GM19467 (cell line): ENCODE measurements around the gene PSMB2.
A peak's percentile ranks its signal among the peaks of the same experiment; 100 is the strongest.

Experiments
- ATAC-seq: cut with Tn5 transposase; IDR thresholded peaks from one replicate; pipeline ENCODE4 v1.9.1; 2021; ENCODE audit warnings: mild to moderate bottlenecking, moderate library complexity; ENCODE audit not compliant: unreplicated experiment

Gene PSMB2

DNA sequence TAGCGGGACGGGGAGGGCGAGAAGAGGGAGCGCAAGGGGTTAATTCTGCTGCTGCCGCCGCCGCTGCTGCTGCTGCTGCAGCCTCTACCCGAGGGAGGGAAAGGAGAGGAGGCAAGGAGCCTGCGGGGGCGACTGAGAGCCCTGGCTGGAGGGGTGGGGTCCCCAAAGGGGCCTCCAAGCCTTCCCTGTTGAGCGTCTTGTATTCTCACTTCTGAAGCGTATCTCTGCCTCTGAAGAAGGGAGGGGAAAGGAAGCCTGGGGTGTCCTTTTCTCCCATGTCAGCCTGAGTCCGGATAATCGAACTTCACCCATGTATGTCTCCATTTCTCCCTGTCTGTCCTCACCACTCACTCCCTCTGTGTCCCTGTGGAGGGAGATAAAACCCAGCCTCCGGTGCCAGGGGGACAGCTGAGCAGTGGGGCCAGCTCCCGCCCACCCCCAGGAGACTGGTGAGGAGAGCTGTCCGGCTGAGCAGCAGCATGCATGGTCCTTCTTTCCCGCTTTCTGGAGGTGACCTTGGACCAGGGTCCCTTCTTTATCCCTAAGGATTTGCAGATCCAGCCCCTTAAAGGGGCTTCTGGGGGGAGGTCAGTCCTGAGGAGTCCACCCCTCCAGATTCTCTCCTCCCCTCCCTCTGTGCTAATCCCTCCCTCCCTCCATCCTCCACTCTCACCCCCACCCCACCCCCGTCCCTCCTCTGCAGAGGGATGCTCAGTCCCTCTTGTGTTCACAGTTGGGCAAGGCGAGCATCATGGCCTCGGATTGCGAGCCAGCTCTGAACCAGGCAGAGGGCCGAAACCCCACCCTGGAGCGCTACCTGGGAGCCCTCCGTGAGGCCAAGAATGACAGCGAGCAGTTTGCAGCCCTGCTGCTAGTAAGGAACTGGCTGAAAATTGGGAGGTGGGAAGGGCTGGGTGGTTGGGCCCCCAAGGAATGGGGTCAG, 82.7 kb downstream of the PSMB2 start:
- no peak for ATAC-seq

DNA sequence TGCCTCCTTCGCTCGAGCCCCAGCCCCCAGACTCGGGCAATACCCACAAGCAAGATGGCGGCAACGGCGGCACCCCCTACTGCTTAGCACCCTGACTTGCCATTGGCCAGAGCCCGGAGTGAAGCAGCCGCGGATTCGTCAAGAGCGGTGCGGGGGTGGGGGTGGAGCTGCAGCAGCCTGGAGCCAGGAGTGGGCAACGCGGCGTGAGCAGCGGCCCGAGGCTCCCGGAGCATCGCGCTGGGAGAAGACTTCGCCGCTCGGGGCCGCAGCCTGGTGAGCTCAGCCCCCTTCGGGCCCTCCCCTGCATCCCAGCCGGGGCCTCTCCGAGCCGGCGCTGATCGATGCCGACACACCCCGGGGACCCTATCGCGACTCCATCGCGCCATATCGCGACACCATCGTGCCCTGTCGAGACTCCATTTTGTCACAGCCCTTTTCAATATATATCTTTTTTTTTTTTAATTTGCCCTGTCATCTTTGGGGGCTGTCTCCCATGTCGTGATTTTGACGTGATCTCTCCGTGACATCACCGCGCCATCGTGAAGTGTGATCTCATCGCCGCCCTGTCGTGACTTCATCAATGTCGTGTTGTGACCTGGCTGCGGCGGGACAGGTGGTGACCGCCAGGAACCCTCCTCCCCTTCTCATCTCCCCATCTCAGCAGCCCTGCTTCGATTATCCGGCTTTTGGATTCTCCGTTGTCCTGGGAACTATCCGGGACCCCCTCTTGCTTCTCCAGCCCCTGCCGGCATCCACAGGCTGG, 83.5 kb downstream of the PSMB2 start, which contains the start of gene NCDN:
NCDN (plus strand) TSS at position 189 of the 763 bp plus-strand sequence; CDS start at position 581, 392 bp downstream.
- peak; percentile 73 for ATAC-seq

DNA sequence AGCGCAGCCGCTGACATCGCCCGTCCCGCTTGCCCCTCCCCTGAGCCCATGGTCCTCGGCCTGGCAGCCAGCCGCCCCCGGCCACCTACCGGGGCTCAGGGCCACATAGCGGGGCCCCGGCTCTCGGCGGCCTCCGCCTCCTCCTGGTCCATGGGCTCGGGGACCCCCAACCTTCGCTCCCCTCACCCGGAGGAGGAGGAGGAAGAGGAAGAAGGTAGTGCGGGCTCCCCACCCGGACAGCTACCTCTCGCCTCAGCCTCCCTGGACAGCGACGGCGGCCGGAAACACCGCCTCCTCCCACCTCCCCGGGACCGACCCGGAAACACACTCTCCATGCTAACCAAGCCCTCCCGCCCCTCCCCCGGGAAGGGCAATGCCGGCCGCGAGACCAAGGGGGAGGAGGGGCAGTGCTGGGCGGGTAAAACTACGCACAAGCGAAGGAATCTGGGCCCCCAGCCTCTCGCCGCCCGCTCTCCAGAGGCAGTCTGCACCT, 84.2 kb downstream of the PSMB2 start, which contains the start of gene KIAA0319L:
KIAA0319L (minus strand) TSS at position 286 of the 493 bp plus-strand sequence. CDS start 2,912 bp downstream, outside the sequence.
- peak; percentile 70 for ATAC-seq

- no peak for ATAC-seq
These were observed 84.7 kb downstream of the PSMB2 start for GRCh38 chr1:35556484-35557117.

GRCh38 chr1:35555601-35556477, 85.5 kb downstream of the PSMB2 start:
- no peak for ATAC-seq

- no peak for ATAC-seq
These were observed 86.1 kb downstream of the PSMB2 start for GRCh38 chr1:35555212-35555584.

- no peak for ATAC-seq
These were observed 86.8 kb downstream of the PSMB2 start for GRCh38 chr1:35554266-35555211.

GRCh38 chr1:35553851-35554250, 87.5 kb downstream of the PSMB2 start:
- no peak for ATAC-seq
